GM19099 (cell line): Measurements from ENCODE around the gene DIRAS3.

ENCODE experiments used
- POLR2A ChIP-seq: IDR thresholded peaks from 3 replicates; pipeline ENCODE4 v1.6.1; 2011; ENCODE audit warnings: low read depth; ENCODE audit not compliant: insufficient read length; ENCODE audit errors: extremely low read depth

Gene DIRAS3, protein sequence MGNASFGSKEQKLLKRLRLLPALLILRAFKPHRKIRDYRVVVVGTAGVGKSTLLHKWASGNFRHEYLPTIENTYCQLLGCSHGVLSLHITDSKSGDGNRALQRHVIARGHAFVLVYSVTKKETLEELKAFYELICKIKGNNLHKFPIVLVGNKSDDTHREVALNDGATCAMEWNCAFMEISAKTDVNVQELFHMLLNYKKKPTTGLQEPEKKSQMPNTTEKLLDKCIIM

GRCh38 chr1:68049941-68050878, at the start of gene DIRAS3:
Gene DIRAS3 (minus strand): TSS chr1:68050627. CDS start chr1:68047297, 3,330 bp downstream.
- TF ChIP-seq POLR2A, result no peak

- no peak for TF ChIP-seq POLR2A
These were observed 43.3 kb upstream of the DIRAS3 start for GRCh38 chr1:68093737-68094136.

DNA sequence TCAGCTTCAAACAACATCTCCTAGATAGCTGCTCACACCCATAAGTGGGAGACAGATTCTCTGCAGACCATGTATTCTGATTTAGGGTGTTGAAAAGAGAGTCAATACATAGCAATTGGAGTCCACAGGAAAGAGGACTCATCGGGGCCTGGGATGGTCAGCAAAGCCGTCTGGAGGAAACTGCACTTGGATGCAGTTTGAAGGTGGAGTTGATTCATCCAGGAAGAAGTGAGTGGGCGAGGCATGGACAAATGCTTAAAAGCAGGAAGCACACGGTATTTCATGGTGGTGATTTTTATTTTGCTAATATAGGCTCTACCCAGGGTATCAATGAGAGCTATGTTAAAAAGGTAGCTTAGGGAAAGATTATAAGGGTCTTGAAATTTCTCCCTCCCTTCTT, 36.8 kb upstream of the DIRAS3 start:
- TF ChIP-seq POLR2A, result no peak

DNA sequence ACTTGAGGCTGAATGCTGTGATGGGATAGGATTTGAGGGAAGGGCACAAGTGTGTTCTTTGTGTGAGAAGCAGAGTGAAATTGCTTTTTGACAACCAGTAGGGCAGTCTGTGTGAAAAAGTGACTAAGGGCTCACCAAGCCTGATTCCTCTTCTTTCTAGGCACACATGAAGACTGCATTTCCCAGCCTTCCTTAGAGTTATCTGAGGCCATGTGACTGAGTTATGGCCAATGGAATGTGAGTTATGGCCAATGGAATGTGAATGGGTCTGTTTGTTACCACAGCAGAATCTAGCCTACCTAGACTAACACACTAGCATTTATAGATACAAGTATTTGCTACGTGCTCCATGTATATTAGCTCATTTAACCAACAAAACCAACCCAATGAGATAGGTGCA, 35.3 kb upstream of the DIRAS3 start:
- no peak for TF ChIP-seq POLR2A

- no peak for TF ChIP-seq POLR2A
These were observed 33.3 kb upstream of the DIRAS3 start for GRCh38 chr1:68083686-68084085.

DNA sequence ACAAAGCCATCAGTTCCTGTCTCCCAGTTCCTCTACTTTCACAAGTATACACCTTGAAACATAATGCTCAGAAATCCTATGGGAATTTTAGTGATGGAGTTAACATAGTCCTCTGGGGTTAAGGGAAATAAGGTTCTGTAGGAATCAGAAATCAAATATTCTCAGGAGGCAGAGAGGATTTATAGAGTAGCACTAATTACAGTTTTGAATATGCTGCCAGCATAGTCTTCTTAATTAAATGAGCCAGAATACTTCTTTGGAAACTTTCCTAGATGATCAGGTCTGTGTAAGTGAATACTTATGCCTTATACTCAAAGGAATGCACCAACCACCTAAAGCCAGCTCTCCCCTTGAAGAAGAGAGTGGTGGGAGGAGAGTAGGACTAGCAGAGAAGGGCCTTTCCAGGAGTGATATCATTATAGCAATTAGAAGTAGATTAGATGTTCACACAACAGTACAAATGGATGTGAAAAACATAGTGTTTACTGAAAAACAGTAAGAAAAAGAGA, 31.4 kb upstream of the DIRAS3 start:
- TF ChIP-seq POLR2A, result no peak

DNA sequence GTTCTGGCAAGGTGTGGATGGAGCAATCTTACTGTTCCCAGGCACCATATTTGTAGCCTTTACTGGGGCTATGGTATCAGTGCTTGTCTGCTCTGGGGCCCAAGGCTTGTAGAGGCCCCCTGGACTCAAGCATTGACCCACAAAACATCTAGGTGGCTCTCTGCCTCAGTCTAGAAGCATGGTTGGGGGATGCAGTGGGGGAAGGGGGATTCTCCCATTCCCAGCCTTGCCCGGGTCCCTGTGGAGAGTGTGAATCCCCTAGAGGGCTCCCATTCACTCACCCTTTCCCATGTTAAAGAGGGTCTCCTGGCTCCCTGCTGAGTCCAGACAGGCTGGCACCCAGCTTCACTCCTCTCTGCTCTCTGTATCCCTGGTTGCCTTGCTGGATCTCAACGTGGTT, 28.2 kb upstream of the DIRAS3 start:
- no peak for TF ChIP-seq POLR2A

DNA sequence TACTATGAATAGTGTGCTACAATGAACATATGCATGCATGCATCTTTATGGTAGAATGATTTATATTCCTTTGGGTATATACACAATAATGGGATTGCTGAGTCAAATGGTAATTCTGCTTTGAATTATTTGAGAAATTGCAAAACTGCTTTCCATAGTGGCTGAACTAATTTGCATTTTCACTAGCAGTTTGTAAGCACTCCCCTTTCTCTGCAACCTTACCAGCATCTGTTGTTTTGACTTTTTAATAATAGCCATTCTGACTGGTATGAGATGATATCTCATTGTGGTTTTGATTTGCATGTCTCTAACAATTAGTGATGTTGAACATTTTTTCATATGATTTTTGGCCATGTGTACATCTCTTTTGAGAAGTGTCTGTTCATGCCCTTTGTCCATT, 24.0 kb upstream of the DIRAS3 start:
- TF ChIP-seq POLR2A, result no peak

- no peak for TF ChIP-seq POLR2A
These were observed 15.3 kb upstream of the DIRAS3 start for GRCh38 chr1:68065766-68066165.

DNA sequence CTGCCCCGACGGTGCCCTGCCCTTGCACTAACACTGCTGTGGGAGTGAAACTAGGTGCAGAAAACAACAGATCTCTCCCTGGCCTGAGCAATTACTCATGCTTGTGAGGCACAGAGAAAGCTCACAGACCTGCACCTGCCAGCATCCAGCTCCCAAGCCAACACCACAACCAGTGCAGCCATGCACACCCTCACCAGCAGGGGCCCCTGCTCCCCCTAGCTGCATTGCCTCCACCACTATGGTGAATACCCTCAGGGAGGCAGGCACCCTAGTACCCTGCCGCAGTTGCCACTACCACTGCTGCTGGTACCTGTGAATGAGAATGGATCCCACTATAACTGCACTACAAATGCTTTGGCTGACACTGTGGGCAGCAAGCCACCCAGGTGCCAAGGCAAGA, 7.1 kb upstream of the DIRAS3 start:
- TF ChIP-seq POLR2A, result no peak

- no peak for TF ChIP-seq POLR2A
These were observed 6.6 kb upstream of the DIRAS3 start for GRCh38 chr1:68057050-68057449.

DNA sequence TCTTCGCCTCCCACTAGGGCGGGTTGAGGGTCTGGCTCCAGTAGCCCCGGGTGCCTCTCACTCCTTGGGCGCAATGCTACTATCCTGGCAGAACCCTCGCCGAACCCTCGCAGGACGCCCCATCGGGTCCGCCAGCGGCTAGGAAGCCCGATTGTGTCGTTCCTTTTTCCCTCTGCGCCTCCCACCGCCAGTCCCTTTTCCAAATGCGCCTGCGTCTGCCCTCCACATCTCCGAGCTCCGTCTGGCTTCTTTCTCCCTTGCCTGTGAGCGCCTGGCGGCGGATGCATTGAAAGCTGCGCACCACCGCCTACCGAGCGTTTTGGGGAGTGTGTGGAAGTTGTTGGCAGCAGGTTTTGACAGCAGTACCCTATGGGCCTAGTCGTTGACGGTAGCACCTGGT, 1.0 kb upstream of the DIRAS3 start:
- no peak for TF ChIP-seq POLR2A

GRCh38 chr1:68047659-68048026, 2.8 kb downstream of the DIRAS3 start:
- TF ChIP-seq POLR2A, result no peak

GRCh38 chr1:68046885-68047658, 3.4 kb downstream of the DIRAS3 start:
- no peak for TF ChIP-seq POLR2A

DNA sequence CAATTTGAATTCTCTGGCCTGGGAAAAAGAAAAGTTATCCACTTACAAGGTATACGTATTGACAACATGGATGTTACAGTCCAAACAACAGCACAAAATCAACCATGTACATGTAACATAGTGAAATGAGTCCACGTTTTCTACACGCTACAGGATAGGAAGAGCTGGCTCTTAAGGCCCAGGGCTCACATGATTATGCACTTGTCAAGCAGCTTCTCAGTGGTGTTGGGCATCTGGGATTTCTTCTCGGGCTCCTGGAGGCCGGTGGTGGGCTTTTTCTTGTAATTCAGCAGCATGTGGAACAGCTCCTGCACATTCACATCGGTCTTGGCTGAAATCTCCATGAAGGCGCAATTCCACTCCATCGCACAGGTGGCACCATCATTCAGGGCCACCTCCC, 4.0 kb downstream of the DIRAS3 start:
- TF ChIP-seq POLR2A, result no peak
